RPMI7951 (cell line): ENCODE data around the gene ALOX15B. TPM values are rescaled to one million over a fixed set of nuclear protein-coding genes. Genes with fewer than 3 reads are reported as not detected.

Experiments used
- DNase-seq: peaks from one replicate; pipeline ENCODE4 v3.0.0-alpha.2; 2012; ENCODE audit warnings: low read depth
- total RNA-seq: library from RNA; depleted of rRNA; stranded (reverse); fragments of >200 nt; shearing (Covaris generic); gene quantifications from 2 replicates; pipeline ENCODE4 v1.2.3, GENCODE V29; 2014

Gene ALOX15B
- total RNA-seq, 1 experiment from 2014 or later = not detected

DNA sequence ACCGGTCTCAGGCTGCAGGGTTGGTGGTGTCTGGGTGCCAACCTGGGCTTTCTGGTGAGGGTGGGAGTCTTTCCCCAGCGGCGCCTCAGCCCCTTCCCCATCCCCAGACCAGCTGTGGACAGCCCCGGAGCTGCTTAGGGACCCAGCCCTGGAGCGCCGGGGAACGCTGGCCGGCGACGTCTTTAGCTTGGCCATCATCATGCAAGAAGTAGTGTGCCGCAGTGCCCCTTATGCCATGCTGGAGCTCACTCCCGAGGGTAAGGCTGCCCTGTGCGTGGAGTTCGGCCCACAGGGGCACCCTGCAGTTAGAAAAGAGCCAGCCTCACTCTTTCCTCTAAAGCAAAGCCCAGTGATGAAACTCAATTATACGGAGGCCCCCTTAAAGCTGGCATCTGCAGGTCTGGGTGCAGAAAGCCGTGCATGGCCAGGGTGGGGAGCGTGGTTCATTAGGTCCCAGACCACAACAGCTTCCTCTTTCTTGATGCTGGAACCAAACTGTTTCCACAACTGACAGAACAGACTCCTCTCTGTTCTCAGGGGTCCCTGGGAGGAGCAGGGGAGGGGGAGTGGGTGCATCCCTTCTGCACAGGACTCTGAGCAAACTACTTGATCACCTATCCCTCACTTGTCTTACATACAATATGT, 25.7 kb upstream of the ALOX15B start:
- DNase-seq = no peak

DNA sequence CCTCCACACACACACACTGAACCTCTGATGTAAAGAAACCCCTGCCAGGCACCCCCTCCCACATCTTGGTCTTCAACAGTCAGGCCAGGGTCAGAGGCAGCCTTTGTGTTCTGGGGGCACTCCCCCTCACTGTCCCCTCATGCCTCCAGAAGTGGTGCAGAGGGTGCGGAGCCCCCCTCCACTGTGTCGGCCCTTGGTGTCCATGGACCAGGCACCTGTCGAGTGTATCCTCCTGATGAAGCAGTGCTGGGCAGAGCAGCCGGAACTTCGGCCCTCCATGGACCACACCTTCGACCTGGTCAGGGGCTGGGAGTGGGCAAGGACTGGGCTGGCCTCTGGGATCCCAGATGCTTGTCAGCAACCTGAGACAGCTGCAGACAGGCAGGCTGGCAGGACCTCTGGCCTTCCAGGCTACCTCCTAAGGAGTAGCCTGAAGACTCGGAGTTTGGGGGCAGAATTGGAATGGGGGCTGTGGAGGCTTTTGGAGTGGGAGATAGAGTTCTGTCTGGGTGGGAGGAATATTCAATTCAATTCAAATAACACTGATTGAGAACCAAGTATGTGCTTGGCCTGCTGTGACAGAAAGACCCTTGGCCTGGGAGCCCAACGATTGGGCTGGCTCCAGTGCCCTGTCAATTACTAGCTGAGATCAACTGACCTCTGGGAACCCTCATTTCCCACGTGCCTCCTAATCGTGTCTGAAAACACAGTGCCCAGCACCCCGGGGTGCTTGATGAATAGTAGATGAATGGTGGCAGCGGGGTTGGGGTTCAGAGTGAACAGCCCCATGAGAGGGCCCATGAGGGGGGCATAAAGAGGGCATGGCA, 24.9 kb upstream of the ALOX15B start:
- DNase-seq = no peak

DNA sequence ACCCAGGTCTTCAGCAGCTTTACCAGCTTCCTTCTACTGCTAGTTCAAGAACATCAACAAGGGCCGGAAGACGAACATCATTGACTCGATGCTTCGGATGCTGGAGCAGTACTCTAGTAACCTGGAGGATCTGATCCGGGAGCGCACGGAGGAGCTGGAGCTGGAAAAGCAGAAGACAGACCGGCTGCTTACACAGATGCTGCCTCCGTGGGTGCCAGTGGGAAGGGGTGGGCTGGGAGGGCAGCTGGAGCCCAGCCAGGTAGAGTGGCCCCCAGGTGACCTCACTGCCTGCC, 24.4 kb upstream of the ALOX15B start:
- no peak for DNase-seq

DNA sequence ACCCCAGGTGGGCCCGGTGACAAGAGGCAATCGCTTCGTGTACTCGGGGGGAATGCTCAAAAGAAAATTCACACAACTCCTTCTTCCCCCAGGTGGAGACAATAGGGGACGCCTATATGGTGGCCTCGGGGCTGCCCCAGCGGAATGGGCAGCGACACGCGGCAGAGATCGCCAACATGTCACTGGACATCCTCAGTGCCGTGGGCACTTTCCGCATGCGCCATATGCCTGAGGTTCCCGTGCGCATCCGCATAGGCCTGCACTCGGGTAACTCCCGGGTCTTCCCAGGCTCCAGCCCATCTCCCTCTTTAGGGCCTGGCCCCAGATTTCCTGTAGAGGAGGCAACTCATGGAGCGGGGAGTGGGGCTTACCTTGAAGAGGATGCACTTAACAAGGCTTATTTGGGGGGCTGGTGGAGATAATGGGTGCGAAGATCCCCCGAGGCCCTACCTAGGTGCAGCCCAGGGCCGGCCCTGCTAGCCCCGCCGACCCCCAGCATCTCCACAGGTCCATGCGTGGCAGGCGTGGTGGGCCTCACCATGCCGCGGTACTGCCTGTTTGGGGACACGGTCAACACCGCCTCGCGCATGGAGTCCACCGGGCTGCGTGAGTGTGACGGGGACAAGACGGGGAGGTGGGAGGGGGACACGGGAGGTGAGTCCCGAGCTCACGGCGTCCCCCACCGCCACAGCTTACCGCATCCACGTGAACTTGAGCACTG, 23.5 kb upstream of the ALOX15B start:
- no peak for DNase-seq

DNA sequence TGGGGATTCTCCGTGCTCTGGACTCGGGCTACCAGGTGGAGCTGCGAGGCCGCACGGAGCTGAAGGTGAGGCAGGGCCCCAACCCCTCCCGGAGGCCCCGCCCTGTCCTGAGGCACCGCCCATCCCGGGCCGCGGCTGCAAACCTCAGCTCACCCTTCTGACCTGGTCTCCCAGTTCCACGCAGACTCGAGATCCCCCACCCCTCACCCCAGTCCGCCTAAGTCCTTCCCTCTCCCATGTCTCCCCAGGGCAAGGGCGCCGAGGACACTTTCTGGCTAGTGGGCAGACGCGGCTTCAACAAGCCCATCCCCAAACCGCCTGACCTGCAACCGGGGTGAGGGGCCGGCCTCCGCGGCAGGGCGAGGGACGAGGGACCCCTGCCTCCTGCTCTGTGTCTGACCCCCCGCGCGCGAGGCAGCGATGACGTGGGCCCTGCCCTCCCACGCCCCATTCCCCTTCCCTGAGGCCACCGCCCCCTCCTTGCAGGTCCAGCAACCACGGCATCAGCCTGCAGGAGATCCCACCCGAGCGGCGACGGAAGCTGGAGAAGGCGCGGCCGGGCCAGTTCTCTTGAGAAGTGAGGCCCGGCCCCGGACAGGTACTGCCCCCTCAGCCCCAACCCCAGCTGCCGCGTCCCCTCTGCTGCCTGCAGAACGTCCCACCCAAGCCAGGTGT, 22.8 kb upstream of the ALOX15B start:
- no peak for DNase-seq

DNA sequence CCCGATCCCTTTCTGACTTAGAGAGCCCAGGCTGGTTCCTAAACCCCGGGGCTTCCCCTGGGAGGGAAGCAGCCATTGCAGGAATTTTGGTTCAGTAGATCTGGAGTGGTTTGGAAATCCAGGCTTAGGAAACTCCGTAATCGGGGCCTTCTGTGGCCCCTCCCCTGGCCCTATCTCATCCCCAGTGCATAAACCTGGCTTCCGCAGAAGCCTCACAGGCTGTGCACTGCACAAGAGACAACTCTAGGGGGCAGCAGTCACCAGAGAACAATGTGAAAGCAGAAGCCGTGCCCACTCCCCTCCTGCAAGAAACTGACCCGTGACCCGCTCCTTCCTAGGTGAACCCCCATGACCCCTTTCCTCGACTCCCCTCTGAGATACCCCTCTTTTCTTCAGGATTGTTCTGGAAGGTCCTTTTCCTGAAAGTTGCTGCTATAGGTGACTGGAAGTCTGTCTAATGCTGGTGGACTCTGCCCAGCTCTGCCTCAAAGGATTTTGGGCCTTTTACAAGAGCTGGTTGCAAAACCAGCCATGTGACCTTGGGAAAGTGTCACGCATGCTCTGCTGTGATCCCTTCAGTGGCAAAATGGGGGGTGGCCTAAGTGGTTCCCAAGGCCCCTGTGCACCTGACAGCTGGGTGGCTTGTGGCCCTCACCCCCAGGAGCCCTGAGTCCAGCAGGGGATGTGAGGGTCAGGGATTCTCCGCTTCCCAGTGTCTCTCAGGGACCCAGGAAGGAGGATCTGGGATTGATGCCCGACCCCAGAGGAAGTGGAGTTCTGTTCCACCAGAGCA, 22.0 kb upstream of the ALOX15B start:
- DNase-seq = no peak

DNA sequence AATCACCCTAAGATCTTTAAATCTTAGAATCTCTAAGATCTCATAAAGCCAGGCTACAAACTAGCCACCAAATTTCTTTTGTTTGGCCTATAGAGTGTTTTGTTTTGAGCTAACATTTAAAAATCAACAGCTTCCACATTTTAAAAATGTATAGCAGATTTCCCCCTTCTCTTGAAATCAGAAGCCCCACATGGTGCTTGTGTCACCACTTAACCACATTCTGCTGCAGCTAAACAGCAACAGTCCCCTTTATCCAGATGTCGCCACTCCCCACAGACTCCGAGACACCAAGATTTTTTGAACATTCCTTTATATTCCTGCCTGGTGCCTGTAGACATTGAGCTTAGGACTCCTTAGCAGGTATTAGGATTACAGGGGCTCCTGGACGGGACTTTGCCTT, 20.4 kb upstream of the ALOX15B start:
- DNase-seq = no peak

DNA sequence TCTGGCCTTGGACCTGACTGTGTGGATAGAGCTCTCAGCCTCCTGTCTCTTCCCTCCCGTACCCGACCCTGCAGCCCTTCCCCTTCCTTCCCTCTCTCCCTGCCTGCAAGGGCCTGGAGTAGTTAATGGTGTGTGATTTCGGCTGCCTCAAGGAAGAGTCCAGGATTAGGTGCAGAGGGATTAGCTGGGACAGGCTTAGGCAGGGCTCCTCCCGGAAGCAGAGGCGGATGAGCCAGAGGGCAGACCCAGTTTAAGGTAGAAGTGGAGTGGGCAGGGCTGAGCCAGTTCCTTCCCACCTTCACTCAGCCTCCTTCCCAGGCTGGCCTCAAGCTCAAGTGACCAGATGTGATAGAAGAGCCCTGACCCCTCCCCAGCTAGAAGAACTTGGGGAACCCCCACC, 19.7 kb upstream of the ALOX15B start:
- no peak for DNase-seq

DNA sequence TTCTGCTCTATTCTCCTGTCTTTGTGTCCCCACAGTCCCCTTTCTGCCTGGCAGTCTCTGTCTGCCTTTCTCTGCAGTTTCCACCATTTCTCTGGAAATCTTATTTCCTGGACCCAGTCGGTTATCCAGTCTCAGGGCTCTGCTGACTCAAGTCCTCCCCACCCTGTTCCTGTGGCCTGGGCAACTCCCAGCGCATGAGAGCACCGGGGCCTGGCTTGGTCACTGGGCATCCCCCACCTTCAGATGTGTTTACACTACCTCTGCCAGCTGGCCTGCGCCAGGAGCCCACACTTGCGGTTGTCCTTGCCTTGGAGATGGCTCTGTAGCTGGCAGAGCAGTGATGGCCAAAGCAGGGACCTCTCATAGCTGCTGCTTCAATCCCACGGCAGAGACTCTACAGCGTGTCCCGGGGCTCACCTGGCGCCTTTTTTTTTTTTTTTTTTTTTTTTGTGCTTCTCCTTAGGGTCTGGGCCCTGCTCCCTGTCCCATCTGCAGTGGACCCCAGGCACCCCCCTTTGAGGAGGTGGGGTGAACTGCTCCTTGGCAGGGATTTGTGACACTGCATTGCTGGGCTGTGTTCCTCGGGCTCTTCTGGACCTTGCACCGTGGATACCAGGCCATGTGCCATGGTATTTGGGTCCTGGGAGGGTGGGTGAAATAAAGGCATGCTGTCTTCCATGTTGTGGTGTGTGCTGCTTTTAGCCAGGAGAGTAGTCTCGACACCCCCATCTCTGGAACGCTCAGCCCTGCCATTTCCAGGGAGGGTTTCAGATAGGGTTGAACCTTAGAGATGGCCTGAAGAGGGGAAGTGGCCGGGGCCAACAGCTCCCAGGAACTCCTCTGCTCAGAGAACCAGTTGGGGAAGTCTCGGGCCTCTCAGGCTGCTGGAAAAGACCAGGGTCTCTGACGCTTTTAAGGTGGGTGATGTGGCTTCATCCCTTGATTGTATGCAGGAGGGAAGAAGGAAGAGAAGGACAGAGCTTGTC, 18.9 kb upstream of the ALOX15B start:
- peak; percentile 58 for DNase-seq

DNA sequence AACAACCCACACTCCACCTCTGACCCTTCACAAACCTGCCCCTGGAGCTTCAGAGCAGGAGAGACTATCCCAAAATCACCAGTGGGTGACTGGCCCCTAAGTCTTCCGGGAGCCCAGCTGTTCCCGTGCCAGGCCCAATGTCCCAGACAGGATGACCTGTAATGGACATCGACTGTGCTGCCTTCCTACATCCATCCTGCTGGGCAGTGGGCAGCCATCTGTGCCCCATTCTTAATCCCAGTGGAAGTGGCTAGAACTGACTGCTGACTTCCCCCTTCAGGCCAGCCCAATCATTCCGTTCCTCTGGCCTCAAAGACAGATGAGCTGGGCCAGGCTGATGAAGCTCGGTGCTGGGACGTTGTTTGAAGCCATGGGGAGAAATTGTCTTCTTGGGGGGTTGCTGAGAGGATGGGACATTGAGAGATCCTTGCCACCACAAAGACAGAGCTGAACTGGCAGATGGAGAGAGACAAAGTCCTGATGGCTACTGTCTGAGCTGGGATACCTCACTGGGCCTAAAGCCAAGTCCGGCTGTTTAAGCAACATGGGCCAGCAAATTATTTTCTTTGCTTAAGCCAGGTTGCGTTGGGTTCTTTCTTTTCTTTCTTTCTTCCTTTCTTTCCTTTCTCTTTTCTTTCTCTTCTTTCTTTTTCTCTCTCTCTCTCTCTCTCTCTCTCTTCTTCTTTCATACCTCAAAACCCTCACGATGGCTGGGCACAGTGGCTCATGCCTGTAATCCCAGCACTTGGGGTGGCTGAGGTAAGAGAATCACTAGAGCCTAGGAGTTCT, 17.9 kb upstream of the ALOX15B start:
- DNase-seq = no peak

DNA sequence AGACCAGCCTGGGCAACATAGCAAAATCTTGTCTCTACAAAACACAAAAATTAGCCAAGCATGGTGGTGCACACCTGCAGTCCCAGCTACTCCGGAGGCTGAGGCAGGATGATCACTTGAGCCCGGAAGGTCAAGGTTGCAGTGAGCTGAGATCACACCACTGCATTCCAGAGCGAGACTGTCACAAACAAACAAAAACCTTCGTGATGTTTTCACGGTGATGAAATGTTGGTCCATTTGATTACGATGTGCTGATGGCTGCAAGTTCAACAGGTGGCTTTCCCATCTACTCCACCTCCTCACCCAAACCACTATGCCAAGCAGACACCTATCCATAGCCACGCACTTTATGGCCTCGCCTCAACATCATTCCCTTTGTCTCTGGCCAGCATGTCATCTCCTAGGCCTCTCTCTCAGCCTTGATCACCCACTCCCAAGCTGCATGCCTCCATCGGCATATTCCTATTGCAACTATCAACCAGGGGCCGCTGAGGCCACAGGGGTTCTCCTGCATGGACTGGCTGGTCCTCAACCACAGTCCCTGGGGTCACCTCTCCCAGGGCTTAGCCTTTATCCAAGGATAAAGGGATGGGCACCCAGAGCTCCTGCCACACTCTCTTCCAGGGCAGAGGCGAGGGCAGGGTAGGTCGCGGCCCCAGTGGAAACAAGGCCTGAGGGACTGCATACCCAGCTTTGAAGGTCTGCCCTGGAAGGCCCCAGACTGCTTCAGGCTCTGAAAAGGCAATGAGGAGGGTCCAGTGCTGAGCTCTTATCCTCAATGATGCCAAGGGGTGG, 17.1 kb upstream of the ALOX15B start:
- no peak for DNase-seq

DNA sequence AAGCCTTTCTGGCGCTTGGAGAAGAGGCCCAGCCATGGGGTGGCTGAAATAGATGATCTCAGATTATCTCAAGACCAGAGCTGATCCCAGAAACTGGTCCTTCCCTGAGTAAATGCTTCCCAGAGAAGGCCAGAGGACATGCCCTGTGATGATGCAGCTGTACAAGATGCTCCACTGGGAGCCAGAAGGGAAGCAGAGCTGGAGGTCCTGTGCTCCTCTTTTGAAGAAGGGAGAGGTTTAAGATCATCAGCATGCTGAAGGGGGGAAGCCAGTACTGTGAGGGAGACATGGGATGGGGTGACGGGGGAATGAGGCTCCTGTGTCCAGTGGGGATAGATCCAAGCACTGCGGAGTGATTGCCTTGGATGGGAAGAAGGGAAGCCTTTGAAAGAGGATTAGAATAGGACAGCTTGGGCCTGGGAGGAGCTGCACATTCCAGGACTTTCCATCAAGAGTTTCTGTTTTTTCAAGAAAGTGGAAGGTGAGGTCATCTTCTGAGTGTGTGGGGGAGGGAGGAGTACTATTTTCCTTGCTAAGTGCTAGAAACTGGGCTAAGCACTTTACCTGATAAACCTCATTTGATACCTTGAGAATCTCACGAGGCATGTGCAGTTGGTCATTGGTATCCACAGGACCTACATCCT, 16.4 kb upstream of the ALOX15B start:
- no peak for DNase-seq

DNA sequence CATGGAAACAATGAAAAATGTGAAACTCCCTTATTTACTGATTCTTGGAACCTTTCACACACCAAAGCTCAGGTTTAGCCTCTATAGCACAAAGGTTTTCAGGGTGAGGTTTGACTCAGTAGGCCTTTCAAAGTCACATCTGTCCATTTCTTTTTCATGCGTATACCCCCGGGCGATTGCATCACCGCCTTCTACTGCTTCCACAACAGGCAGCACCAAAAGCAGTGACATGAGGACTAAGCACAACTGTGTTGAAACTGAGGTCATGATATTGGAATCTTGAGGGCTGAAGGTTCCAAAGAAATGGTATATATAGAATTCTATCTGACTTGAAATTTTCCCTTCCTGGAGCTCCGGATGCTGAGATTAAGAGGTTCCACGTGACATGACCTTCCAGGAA, 14.7 kb upstream of the ALOX15B start:
- DNase-seq = peak; percentile 61

DNA sequence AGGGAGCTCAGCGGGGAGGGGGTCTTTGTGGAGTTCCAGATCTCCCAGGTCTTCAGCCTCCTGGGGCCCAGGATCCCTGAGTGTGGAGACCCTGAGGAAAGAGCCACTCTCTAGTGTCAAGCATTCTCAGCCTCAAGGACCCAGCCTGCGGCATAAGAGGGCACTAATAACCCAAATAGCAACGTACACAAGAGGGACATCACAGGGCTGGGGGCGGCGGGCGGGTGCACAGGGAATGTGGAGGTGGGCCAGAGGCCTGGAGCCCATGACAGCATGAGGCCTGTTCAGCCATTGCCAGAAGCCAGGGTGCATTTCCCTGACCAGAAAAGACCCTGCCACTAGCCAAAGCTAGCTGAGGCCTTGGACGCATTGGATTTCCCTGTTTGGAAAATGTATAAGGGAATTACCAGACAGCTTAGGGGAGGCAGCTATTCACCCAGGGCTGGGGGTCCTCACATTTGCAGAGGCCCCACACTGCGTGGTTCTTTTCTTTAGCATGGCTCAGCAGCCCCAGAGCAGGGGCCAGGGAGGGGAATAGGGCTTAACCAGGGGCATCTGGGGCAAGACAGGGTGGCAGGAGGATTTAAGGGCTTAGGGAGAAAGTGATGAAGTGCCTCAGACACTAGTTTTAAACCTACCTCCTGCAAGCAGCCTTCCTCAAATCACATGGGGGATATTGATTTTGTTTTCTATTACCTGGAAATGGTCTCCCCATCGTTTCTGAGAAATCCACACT, 13.5 kb upstream of the ALOX15B start:
- DNase-seq = no peak

DNA sequence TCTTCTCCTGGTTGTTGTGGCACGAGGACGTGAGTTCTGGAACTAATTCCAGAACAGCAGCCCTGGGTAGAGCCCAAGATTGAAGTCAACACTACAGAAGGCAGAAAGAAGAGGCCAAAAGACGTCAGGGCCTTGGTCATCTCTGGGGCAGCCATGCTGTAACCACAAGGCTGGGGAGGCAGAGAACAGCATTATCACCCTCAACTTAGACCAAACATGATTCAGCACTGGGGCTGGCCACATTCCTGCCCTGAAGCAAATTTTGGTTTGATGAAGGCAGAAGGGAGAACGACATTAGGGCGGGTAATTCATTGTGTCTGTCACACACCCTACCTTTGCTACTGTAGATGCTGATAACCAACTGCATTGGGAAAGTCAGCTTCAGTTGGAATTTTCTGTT, 9.7 kb upstream of the ALOX15B start:
- DNase-seq = peak; percentile 92

DNA sequence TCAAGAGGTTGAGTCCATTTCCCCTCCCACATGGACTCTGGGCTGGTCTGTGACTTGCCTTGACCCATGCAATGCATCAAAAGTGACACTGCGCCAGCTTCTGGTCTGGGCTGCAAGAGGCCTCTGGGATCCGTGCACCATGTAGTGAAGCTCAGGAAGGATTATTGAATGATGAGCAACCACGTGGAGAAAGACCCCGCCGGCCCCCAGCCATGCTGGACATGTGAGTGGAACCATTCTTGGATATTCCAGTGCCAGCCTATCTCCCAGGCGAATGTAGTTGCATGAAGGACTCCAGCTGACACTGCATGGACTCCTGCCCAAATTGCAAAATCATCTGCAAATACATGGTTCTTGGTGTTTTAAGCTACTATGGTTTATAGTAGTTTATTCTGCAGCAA, 7.6 kb upstream of the ALOX15B start:
- no peak for DNase-seq

DNA sequence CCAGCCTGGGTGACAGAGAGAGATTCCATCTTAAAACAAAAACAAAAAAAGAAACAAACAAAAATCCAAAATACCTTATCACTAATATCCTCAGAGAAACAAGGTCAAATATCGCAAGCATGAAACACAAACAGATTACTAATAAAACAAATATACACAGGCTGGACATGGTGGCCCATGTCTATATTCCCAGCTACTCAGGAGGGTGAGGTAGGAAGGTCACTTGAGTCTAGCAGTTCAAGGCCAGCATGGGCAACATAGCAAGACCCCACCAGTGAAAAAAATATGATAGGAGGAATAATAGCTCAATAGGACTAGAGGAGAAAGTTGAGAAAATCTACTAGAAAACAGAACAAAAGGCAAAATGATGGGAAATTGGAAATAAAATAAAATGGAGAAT, 6.9 kb upstream of the ALOX15B start:
- DNase-seq = no peak

DNA sequence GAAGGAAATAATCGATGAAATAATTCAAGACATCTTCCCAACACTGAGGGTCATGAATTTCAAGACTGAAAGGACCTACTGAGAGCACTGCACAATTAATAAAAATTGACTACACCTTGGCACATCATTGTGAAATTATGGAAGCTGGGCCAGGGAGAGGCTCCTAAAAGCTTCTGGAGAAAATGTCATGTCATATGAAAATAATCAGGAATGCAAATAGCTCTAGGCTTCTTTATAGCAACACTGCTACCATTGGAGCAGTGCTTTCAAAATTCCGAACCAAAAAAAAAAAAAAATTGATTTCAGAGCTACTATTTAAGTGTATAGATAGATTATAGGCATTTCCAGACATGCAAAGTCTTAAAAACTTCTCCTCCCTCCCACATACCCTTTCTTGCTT, 6.4 kb upstream of the ALOX15B start:
- no peak for DNase-seq
